ENCODE results near the gene PRKCA.

DNA sequence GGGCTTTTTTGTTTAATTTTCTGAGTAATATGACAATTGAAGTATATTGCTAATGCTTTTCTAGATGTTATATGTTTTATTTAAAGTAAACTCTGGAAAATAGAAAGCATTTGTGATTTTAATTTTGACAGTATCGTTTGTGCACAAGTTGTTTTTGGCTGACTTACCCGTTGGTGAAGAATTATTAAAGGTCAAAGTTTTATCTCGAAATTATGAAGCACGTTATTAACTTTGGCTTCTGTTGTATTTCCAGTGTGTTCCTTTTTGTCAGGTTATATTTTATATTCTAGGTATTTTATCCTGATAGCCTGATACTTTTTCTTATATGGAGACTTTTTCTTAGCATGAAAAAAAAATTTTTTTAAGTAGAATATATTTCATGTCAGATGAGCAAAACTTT is 16.8 kb downstream of the PRKCA start:
- TF ChIP-seq GATA2 (IDR thresholded peaks at IDR 0.05; ENCODE audit: low read depth, low read length) (no peak), GATA3 (IDR thresholded peaks at IDR 0.05; ENCODE audit: low read depth, low read length) (no peak)

All from SH-SY5Y (cell line).